Fibroblast of skin of left biceps (primary cell): ENCODE measurements around the gene PTPN11.
A peak's percentile ranks its signal among the peaks of the same experiment; 100 is the strongest.
"Not testable (repeated sequence)": the region's sequence is repeated elsewhere in the genome, so short reads cannot be mapped to it uniquely, and the experiment has no call there.

Experiments
- DNase-seq, 2 experiments: peaks; one replicate each; pipeline ENCODE4 v3.0.0-alpha.2; 2013; ENCODE audit warnings: low read depth in 2 of 2

PTPN11 gene

GRCh38 chr12:112418608-112419296 lies at the start of gene PTPN11:
TSS of gene PTPN11 (plus strand) at chr12:112418947. CDS start at chr12:112419112, 165 bp downstream.
- peak; percentile 42 to 47 for DNase-seq

- DNase-seq: no peak
Measured at GRCh38 chr12:112370199-112370598, 48.5 kb upstream of the PTPN11 start.

GRCh38 chr12:112370868-112371510 lies 47.8 kb upstream of the PTPN11 start:
- no peak for DNase-seq

GRCh38 chr12:112374166-112374740 lies 44.5 kb upstream of the PTPN11 start:
- DNase-seq: no peak

- no peak for DNase-seq
Measured at GRCh38 chr12:112375105-112375504, 43.6 kb upstream of the PTPN11 start.

GRCh38 chr12:112380663-112381405 lies 37.9 kb upstream of the PTPN11 start:
- DNase-seq: no peak

GRCh38 chr12:112381406-112381882 lies 37.3 kb upstream of the PTPN11 start:
- no peak for DNase-seq

GRCh38 chr12:112381883-112382796 lies 36.6 kb upstream of the PTPN11 start, which contains the start of gene HECTD4:
TSS of gene HECTD4 (minus strand) at chr12:112382431. CDS start at chr12:112382128, 303 bp downstream.
- peak; percentile 33 to 50 for DNase-seq

GRCh38 chr12:112382866-112383265 lies 35.9 kb upstream of the PTPN11 start:
- DNase-seq: no peak

GRCh38 chr12:112386726-112387125 lies 32.0 kb upstream of the PTPN11 start:
- no peak for DNase-seq

GRCh38 chr12:112389228-112389627 lies 29.5 kb upstream of the PTPN11 start:
- no peak for DNase-seq

GRCh38 chr12:112389922-112390654 lies 28.7 kb upstream of the PTPN11 start:
- DNase-seq: not testable (repeated sequence)

- DNase-seq: no peak
Measured at GRCh38 chr12:112393328-112393727, 25.4 kb upstream of the PTPN11 start.

- DNase-seq: no peak
Measured at GRCh38 chr12:112401054-112401453, 17.7 kb upstream of the PTPN11 start.

- DNase-seq: no peak
Measured at GRCh38 chr12:112401903-112402498, 16.7 kb upstream of the PTPN11 start.

- DNase-seq: no peak
Measured at GRCh38 chr12:112406519-112407488, 11.9 kb upstream of the PTPN11 start.

- not testable (repeated sequence) for DNase-seq
Measured at GRCh38 chr12:112407683-112408082, 11.1 kb upstream of the PTPN11 start.

GRCh38 chr12:112408621-112409020 lies 10.1 kb upstream of the PTPN11 start:
- DNase-seq: no peak
